GM18520 (cell line): ENCODE data around the gene MOV10.

Experiments used
- ATAC-seq: cut with Tn5 transposase; IDR thresholded peaks from one replicate; pipeline ENCODE4 v1.9.1; 2021; ENCODE audit not compliant: unreplicated experiment

MOV10 gene

DNA sequence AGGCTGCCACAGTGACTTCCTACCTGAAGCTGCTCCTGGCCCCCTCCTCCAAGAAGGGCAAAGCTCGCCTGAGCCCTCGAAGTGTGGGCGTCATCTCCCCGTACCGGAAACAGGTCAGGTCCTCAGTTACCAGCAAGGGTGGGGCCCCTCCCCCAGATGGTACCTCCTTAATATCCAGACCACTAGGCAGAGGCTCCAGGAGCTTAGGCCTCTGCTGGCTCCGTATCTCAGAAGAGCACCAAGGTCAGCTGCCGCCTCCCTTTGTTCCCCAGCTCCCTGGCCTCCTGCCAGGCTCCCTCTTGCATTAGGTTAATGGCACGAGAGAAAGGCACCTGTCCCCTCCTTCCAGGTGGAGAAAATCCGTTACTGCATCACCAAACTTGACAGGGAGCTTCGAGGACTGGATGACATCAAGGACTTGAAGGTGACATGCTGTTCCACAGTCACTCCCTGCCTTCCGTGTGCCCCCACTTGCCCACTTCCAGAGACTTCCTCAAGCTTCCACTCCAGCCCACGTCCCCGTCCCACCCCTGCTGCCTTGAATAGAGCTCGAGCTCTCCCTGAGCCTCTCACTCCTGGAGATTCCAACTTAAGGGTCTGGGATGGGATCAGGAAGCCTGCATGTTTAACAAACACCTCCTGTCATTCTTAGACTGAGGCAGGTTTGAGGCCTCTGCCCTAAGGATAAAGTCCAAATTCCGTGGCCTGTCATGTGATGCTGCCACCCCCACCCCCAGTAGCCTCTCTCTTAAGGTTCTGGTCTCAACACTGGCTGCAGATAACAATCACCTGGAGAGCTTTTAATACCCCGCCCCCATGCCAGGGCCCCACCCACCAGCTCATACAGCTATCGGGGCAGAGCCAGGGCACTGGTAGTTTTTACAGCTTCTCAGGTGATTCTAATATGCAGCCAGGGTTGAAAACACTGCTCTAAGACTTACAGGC lies 24.2 kb downstream of the MOV10 start:
- ATAC-seq: no peak

DNA sequence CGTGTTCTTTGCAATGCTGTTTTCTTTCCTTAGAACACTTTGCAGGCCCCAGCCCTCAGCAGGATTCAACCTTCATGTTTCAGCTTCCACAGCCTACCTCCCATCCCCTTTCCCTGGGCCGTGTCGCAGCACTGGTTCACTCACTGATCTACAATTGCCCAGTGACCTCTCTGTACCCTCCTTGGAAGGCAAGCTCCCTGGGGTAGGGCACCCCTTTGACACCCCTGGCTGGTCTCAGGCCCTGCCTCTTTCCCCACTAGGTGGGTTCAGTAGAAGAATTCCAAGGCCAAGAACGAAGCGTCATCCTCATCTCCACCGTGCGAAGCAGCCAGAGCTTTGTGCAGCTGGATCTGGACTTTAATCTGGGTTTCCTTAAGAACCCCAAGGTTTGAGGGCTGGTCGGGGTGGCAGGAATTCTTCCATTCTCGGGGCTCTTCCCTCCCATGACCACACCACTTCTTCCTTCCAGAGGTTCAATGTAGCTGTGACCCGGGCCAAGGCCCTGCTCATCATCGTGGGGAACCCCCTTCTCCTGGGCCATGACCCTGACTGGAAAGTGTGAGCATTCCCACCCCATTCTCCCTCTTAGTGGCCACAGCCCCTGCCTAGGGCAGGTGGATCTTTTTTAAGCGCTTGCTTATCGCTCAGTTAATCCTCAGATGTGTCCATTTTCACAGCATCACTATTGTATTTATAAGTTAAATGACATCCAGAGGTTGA lies 25.1 kb downstream of the MOV10 start:
- no peak for ATAC-seq

DNA sequence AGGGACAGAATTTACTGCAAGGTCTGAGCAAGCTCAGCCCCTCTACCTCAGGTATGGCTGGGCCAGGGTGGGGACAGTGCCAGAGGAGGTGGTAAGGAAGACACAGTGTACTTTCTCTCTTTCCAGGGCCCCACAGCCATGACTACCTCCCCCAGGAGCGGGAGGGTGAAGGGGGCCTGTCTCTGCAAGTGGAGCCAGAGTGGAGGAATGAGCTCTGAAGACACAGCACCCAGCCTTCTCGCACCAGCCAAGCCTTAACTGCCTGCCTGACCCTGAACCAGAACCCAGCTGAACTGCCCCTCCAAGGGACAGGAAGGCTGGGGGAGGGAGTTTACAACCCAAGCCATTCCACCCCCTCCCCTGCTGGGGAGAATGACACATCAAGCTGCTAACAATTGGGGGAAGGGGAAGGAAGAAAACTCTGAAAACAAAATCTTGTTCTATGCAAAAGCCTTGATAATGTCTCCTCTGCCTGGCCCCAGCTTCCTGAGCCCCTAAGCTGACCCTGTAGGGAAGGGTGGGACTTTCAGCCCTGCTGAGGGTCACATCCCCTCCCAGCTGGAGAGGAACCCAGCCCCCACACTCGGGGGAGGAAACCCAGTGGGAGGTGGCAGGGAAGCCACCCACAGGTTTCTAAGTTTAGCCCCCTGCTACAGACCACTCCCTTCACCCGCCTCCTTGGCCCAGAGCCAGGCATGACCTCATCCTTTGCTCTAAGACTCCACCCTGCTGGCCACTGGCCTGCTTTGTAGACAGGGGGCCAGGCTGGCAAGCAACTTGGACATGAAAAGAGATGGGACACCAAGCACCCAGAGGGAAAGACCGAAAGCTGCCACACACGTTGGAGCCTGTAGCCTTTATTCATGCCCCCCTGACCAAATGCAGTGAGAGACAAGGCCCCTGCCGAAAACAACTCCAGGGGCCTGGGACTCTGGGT lies 26.1 kb downstream of the MOV10 start:
- no peak for ATAC-seq

DNA sequence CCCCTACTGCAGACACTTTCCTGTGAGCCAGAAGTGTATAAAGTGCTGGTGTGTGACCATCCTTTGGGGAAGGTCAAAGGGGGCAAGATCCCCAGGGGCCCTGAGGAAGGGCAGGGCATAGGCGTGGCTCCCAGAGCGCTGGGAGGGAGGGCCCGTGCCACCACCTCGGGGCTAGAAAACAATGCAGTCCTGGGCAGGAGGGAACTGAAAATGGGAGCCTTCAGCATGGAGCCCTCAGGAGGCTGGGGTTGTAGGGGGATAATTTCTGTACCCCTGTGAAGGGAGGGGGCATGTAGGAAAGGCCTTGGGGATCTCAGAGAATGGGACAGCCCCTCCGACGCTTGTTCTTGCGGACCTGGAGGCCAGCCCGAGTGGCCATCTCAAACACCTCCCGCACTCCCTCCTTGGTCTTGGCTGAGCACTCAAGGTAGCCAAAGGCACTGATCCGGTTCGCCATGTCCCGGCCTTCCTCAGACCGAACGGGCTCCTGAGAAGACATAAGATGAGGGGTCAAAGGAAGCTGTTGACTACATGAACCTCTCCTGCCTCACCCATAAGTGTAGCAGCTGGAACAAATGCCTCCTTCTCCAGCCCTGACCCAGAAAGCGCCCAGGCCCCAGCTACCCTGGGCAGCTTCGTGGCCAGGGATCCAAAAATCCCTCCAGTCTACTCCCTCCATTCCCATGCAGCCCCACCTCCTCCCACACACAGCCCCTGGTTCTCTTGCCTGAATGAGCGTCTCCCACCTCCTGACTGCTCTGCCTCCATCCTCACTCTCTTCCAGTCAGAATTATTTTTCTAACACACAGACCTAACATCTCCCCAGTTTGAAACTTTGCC lies 27.0 kb downstream of the MOV10 start:
- ATAC-seq: no peak

DNA sequence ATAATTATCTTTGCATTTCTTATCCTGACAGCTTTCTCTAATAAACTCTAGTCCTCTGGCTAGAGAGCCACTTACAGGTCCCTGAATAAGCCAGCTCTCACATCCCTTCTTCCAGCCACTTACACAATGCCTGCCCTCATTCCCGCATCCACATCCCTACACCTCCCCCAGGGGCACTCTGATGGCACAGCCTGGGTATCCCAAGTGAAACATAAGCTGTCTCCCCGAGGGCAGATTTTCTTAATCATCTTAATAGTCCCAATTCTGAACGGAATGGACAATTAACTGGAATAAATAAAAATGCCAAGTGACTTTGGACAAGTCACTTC lies 27.6 kb downstream of the MOV10 start:
- no peak for ATAC-seq

DNA sequence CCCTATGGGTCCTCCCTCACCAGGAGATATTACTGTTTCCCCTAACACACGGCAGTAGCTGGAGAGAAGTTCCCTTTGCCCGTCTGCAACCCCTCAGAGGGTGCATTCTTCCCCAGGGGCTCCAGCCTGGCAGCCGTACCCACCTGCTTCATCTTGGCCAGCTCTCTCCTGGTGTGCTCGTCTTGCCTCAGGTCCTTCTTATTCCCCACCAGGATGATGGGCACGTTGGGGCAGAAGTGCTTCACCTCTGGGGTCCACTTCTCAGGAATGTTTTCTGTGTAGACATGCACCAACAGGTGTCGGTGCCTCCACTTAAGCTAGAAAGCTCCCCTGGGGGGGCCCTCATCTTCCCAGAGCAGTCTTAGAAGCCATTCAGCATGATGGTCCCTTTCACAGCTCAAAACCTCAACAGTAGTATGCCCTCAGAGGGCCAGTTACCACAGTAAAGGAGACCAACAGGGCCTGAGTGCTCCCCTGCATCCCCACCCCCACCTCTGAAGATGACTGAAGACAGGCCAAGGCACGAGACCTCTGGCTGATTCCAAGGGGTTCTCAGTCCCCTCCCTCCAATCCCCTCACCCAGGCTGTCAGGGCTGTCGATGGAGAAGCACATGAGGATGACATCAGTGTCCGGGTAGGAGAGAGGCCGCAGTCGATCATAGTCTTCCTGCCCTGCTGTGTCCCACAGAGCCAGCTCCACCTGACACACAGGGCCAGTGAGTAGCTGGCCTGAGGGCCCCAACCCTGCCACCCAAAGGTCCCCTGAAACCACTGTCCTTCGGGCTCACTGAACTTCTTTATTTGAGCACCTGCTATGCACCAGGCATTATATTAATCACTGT lies 28.2 kb downstream of the MOV10 start:
- no peak for ATAC-seq

DNA sequence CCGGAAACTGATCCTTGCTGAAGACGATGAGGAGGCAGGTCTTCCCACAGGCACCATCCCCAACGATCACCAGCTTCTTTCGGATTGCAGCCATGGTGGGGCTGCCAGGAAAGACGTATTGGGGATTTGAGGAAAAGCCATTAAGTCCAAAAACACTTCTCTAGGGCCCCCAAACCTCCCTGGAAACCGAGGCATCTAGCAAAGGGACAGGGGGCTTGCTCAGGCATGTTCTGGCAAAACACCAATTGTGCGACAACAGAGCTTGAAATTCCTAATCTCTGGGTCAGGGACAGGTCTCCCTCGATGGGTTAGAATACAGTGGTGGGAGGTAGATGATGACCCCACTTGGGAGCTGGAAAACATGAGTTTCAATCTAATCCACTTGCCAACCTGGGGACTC lies 29.2 kb downstream of the MOV10 start:
- ATAC-seq: no peak

DNA sequence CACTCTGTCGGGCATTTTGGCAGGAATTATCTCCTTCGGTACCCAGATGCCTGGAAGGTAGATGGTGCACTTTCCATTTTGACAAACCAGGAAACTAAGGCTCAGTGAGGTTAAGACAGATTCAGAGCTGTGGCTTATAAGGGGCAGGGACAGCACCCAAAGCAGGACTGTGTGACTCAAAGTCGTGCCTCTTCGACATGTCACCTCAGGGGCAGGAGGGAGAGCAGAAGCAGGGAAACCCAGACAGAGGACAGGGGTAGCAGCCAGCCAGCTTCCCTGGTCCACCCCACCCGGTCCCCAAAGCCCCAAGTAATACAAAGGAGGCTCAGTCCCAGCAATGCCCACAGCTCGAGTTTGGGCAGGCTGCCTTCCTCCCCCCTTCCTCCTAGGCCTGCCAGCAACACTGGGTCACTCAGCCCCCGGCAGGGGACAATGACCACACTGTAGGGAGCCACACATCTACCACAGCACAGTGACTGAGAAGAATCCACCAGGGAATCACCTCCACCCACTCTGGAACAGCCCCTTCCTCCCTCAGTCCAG lies 30.0 kb downstream of the MOV10 start:
- ATAC-seq: no peak

DNA sequence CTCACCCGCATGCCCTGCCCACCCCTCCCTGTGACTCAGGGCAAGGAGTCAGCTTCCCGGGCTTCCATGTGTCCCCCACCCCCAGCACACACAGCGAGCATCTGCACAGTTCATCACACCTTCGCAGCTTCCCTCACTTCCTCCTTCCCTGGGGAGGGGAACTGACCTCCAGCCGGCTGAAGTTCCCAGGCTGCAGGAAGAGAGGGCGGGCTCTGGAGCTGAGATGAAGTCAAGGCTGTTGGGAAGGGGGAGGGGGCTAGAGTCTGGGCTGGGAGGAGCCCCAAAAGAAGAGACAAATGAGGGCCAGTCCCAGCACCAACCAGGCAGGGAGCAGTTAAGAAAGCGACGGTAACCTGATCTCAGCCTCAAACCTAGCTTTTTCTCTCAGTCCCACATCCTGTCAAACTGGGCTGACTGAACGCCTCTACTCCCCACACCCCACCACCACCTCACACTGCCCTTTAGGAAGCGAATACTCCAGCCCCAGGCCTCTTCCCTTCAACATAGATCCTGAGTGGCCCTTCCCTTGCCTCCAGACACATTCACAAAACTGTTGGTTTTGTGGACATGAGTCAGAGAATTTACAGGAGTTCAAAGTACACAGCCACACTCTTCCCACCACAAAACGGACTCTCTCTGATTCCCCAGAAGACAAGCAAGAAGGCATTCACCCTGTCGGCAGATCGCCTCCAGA lies 30.6 kb downstream of the MOV10 start:
- peak; percentile 31 for ATAC-seq

DNA sequence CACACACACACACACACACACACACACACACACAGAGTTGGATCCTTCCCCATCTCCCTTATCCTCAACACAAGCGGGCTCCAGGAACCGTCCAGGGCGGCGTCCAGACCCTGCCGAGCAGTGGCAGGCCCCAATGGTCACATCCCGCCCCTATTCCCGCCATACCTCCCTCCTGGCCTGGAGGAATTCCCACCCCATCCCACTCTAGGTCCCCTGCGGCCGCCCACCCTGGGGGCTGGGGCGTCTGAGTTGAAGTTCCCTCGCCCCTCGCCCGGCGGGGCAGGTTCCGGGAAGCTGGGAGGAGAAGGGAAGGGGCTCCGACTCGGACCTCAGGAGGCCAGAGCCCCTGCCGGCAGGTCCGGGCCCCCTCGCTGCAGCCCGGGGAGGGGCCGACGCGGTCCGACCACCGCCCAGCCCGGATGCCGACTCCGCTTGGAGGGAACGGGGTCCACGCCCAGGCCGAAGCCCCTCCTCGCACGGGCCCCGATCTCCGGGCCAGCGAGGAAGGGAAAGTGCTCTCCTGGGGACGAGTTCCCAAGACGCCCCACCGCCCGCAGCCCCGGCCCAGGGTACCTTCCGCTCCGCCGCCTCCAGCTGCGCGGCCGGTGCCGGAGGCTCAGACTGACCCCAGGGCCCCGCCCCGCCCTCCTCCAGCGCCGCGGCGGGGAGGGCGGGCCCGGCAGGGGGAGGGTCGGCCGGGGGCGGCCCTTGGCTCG lies 32.2 kb downstream of the MOV10 start, which contains the start of gene RHOC:
Gene RHOC, minus strand, starts transcription at position 623 of the 716 bp plus-strand sequence. CDS start 3,328 bp downstream, outside the sequence.
- peak; percentile 49 for ATAC-seq

DNA sequence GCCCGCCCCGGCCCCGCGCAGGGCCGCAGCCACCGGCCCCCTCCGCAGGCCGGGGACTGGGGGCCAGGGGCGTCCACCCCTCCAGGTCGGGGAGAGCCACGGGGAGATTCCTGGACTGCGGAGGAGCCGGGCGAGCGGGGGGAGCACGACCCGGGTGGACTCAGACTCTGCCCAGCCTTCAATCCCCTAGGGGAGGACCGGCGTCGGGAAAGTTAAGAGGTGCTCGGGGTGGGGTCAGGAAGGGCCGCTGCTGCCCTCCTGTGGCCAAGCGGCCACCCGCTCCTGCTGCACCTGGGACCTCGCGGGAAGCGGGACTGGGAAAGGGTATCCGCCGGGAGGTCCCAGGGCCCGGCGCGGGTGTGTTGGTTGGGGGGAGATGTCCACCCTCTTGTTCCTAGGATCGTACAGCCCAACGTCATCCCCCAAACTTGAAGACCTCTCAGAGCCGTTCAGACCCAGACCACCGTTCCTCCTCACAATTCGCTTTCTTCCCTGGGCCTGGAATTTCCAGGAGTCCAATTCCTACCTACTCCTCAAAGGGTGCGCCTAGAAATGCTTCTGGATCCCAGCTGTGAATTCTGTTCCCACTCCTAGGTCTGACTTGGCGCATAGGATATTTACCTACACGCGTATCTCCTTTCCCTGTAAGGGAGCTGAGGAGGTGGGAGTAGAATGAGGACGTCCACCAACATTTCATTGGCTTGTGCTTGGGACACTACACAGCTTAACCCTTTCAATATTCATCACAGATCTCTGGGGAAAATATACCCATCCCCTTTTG lies 33.0 kb downstream of the MOV10 start:
- ATAC-seq: peak; percentile 43

DNA sequence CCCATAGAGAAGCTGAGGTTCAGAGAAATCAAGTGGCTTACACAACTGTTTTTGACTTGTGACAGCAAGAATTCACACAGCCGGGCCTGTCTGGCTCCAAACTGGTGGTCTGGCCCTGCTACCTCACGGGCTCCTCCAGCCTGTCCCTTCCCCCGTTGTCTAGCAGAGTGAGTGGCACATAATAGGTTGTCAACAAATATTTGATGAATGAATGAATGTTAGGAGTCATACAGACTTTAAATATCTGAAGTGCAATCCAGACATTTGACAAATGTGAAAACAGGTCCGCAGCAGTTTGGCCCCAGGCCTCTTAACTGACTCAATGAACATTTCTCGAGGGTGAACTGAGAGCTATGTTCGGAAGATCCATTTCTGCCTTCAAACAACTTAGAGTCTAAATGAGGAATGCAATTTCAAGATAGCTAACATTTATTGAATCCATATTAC lies 33.6 kb downstream of the MOV10 start:
- ATAC-seq: no peak

DNA sequence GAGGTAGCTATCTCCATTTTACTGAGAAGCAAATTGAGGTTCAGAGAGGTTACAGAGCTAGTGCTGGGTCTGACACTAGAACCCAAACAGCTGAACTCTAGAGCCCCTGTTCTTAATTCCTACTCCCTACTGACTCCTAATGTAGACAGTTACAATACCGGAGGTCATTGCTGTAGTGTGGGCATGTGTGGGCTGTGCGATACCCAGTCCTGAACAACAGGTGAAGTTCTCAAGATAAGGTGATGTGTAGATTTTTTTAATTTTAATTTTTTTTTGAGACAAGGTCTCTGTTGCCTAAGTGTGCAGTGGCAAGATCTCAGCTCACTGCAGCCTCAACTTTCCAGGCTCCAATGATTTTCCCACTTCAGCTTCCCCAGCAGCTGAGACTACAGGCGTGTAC lies 34.0 kb downstream of the MOV10 start:
- no peak for ATAC-seq

DNA sequence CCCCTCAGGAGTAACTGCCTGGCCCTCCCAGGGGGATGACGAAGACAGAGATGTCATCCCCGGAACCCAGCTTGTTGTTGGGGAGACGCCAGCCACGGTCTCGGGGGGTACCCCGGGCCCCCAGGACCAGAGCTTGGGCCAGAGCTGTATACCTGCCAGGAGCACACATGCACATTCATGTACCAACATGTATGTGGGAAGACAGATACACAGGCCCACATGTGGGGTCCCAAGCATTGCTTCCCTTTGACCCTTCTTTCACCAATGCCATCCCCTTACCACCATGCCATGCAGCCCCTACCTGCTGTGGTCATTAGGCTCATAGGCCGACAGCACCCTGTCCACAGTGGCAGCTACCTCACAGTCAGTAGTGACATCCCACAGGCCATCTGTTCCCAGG lies 35.7 kb downstream of the MOV10 start:
- no peak for ATAC-seq

DNA sequence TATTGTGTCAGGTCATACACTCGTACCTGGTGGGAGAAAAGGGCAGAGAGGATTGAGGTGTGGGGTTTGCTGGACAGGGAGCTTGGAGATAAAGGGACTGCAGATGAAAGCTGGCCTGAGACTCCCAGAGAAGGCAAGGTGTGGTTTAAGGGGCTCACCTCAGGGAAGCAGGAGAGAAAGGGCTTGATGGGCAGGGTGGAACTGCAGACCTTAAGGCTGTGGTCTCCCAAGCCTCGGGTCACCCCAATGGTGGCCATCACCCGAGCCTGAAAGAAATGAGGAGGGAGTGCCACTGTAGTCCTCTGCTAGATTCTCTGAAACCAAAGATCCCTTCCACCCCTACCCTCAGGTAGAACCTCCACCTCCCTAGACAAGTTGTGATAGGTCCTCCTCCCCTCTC lies 36.1 kb downstream of the MOV10 start:
- no peak for ATAC-seq

DNA sequence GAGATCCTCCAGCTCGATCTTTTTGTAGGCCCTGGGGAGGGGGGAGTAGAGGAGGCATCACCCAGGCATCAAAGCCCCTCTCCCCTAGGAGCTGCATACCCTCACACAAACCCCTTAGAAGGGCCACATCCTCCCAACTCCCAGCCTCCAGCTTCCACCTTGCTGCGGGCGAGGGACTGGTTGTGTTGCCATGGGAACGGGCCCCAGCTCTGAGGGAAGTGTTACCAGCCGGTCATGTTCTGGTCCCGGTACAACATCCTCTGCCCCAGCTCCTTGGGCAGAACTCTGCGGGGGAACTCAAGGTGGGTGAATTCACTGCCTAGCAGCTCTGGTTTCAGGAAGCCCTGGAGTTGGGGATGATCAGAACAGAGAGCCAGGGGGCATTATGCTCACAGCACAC lies 36.6 kb downstream of the MOV10 start:
- no peak for ATAC-seq

DNA sequence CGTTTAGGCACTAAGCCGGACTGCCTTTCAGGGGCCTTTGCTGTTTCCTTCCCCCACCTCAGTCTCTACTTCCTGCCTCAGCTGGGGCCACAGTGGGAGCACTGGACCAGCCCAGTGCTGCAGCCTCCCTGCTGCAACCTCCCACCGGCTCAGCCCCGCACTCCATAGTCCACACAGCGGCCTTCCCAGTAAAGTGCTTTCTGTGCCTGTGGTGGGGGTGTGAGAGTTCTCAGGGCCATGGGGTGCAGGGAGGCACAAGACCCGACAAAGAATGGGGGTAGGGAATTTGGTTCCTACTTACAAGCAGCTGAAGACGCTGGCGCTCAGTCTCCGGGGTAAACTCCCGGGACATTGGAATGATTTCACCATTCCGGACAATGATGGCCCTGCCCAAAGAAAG lies 37.2 kb downstream of the MOV10 start:
- ATAC-seq: no peak
